HL-60/S4 treated with phorbol 12-myristate 13-acetate at 8.2 ng/mL for 4 days and 3 days (cell line): ENCODE data around the gene DFFA.
"Not testable (repeated sequence)": the region's sequence is repeated elsewhere in the genome, so short reads cannot be mapped to it uniquely, and the experiment has no call there.

Source experiments
- in situ Hi-C: fragments of 300-500 bp; cut with MboI; formaldehyde crosslinking; loops from 2 replicates; pipeline ENCODE4 v1.15.0; 2022; ENCODE audit warnings: low sequenced_read_pairs

DFFA gene

GRCh38 chr1:10471411-10472219, 714 bp downstream of the DFFA start:
- in situ Hi-C loops = no loop called here

GRCh38 chr1:10470043-10470442, 2.3 kb downstream of the DFFA start:
- in situ Hi-C loops = no loop called here

- in situ Hi-C loops = no loop called here
These were observed 5.3 kb downstream of the DFFA start for GRCh38 chr1:10467078-10467477.

- in situ Hi-C loops = no loop called here
These were observed 13.1 kb downstream of the DFFA start for GRCh38 chr1:10459184-10459583.

- in situ Hi-C loops = no loop called here
These were observed 14.5 kb downstream of the DFFA start for GRCh38 chr1:10457875-10458274.

GRCh38 chr1:10457462-10457861, 14.9 kb downstream of the DFFA start:
- in situ Hi-C loops = not testable (repeated sequence)

- in situ Hi-C loops = no loop called here
These were observed 15.7 kb downstream of the DFFA start for GRCh38 chr1:10456661-10457060.

GRCh38 chr1:10456048-10456447, 16.3 kb downstream of the DFFA start:
- in situ Hi-C loops = no loop called here

- in situ Hi-C loops = no loop called here
These were observed 21.0 kb downstream of the DFFA start for GRCh38 chr1:10451287-10451686.

GRCh38 chr1:10450836-10451235, 21.5 kb downstream of the DFFA start:
- in situ Hi-C loops = no loop called here

- in situ Hi-C loops = no loop called here
These were observed 22.0 kb downstream of the DFFA start for GRCh38 chr1:10450156-10450814.

GRCh38 chr1:10449751-10450150, 22.6 kb downstream of the DFFA start, which contains the start of gene CORT:
CORT (plus strand) TSS chr1:10450031; CDS start chr1:10450224, 193 bp downstream.
- in situ Hi-C loops = no loop called here

- in situ Hi-C loops = no loop called here
These were observed 25.4 kb downstream of the DFFA start for GRCh38 chr1:10446790-10447422.

- in situ Hi-C loops = no loop called here
These were observed 27.4 kb downstream of the DFFA start for GRCh38 chr1:10444795-10445397.

- in situ Hi-C loops = no loop called here
These were observed 28.1 kb downstream of the DFFA start for GRCh38 chr1:10444248-10444647.

GRCh38 chr1:10440794-10441193, 31.5 kb downstream of the DFFA start:
- in situ Hi-C loops = no loop called here

- in situ Hi-C loops = no loop called here
These were observed 32.0 kb downstream of the DFFA start for GRCh38 chr1:10440305-10440704.

- in situ Hi-C loops = no loop called here
These were observed 33.6 kb downstream of the DFFA start for GRCh38 chr1:10438677-10439163.

GRCh38 chr1:10437052-10437451, 35.3 kb downstream of the DFFA start:
- in situ Hi-C loops = no loop called here

GRCh38 chr1:10434590-10434989, 37.7 kb downstream of the DFFA start:
- in situ Hi-C loops = no loop called here

- in situ Hi-C loops = no loop called here
These were observed 38.5 kb downstream of the DFFA start for GRCh38 chr1:10433790-10434189.
